GM23338 (cell line): ENCODE measurements around the gene LPO. TPM values are rescaled to one million over a fixed set of nuclear protein-coding genes. Genes with fewer than 3 reads are reported as not detected.

ENCODE experiments used
- ATAC-seq: fragments of 200-7000 bp; cut with Tn5 transposase; 3 replicates; pipeline ENCODE4 v1.9.1; 2020
- DNase-seq: peaks from one replicate; pipeline ENCODE4 v3.0.0-alpha.2; 2015; ENCODE audit warnings: low spot score
- H2AFZ ChIP-seq: fragments of 200-600 bp; sonication (generic); 2 replicates; pipeline ENCODE4 v1.8.0; 2016; ENCODE audit warnings: antibody characterized with exemption, mild to moderate bottlenecking, moderate library complexity
- H3F3A ChIP-seq: fragments of 200-600 bp; sonication (generic); replicated peaks from 2 replicates; pipeline ENCODE4 v1.8.0; 2017; ENCODE audit warnings: antibody characterized with exemption, mixed run types, low read depth
- H3K27ac ChIP-seq: fragments of 200-600 bp; sonication (generic); 2 replicates; pipeline ENCODE4 v1.6.1; 2016; ENCODE audit warnings: low read depth
- H3K27me3 ChIP-seq: fragments of 200-600 bp; sonication (generic); 2 replicates; pipeline ENCODE4 v1.8.0; 2016; ENCODE audit warnings: mild to moderate bottlenecking, mixed run types, moderate library complexity; ENCODE audit not compliant: insufficient read depth
- H3K36me3 ChIP-seq: fragments of 200-600 bp; sonication (generic); 2 replicates; pipeline ENCODE4 v1.8.0; 2016; ENCODE audit warnings: mild to moderate bottlenecking; ENCODE audit not compliant: insufficient read depth
- H3K4me1 ChIP-seq: fragments of 200-600 bp; sonication (generic); 2 replicates; pipeline ENCODE4 v1.8.0; 2016; ENCODE audit warnings: mild to moderate bottlenecking, moderate library complexity; ENCODE audit not compliant: insufficient read depth
- H3K4me2 ChIP-seq: fragments of 200-600 bp; sonication (generic); 2 replicates; pipeline ENCODE4 v1.7.1; 2017; ENCODE audit warnings: mixed run types
- H3K4me3 ChIP-seq: fragments of 200-600 bp; sonication (generic); 2 replicates; pipeline ENCODE4 v1.6.1; 2016; ENCODE audit warnings: mixed run types
- H3K79me2 ChIP-seq: fragments of 200-600 bp; sonication (generic); replicated peaks from 2 replicates; pipeline ENCODE4 v1.8.0; 2017; ENCODE audit warnings: mild to moderate bottlenecking; ENCODE audit not compliant: insufficient read depth
- H3K9me2 ChIP-seq: fragments of 200-600 bp; sonication (generic); 2 replicates; pipeline ENCODE4 v1.8.0; 2017; ENCODE audit not compliant: insufficient read depth
- H4K20me1 ChIP-seq: fragments of 200-600 bp; sonication (generic); replicated peaks from 2 replicates; pipeline ENCODE4 v1.8.0; 2017; ENCODE audit warnings: mild to moderate bottlenecking; ENCODE audit not compliant: insufficient read depth
- H3K27ac Mint-ChIP-seq: 2 replicates; pipeline ENCODE4 v1.8.0; 2020; ENCODE audit warnings: inconsistent platforms, mild to moderate bottlenecking, moderate library complexity, mixed read lengths
- H3K27me3 Mint-ChIP-seq: 3 replicates; pipeline ENCODE4 v1.8.0; 2022; ENCODE audit warnings: low read depth, mild to moderate bottlenecking, moderate library complexity, mixed read lengths, inconsistent platforms; ENCODE audit not compliant: insufficient read depth, poor library complexity
- H3K36me3 Mint-ChIP-seq: 3 replicates; pipeline ENCODE4 v1.8.0; 2021; ENCODE audit warnings: low read depth, mild to moderate bottlenecking, inconsistent platforms, moderate library complexity, mixed read lengths
- H3K4me1 Mint-ChIP-seq: 3 replicates; pipeline ENCODE4 v1.8.0; 2020; ENCODE audit warnings: mild to moderate bottlenecking, inconsistent platforms, mixed read lengths
- H3K4me3 Mint-ChIP-seq: 3 replicates; pipeline ENCODE4 v1.8.0; 2021; ENCODE audit warnings: moderate library complexity, mild to moderate bottlenecking, inconsistent platforms, mixed read lengths
- H3K9me3 Mint-ChIP-seq: 3 replicates; pipeline ENCODE4 v1.8.0; 2020; ENCODE audit warnings: moderate library complexity, mild to moderate bottlenecking, inconsistent platforms, mixed read lengths
- CREB1 ChIP-seq: fragments of 250-450 bp; sonication (Bioruptor Pico); IDR thresholded peaks from 2 replicates; pipeline ENCODE4 v1.5.0; 2020; ENCODE audit warnings: low read depth, mild to moderate bottlenecking, moderate library complexity
- EZH2phosphoT487 ChIP-seq: fragments of 200-600 bp; sonication (generic); IDR thresholded peaks from one replicate; pipeline ENCODE4 v1.8.1; 2018; ENCODE audit warnings: antibody characterized with exemption; ENCODE audit not compliant: unreplicated experiment
- JUNB ChIP-seq: IDR thresholded peaks from one replicate; pipeline ENCODE4 v1.6.1; 2016; ENCODE audit warnings: antibody characterized with exemption; ENCODE audit not compliant: unreplicated experiment
- NANOG ChIP-seq: IDR thresholded peaks from 2 replicates; pipeline ENCODE4 v1.6.1; 2016; ENCODE audit warnings: antibody characterized with exemption, borderline replicate concordance
- ZNF331 ChIP-seq: fragments of 250-450 bp; sonication (Bioruptor Pico); IDR thresholded peaks from 2 replicates; pipeline ENCODE4 v1.5.0; 2020; ENCODE audit warnings: low read depth, mild to moderate bottlenecking, moderate library complexity
- polyA plus RNA-seq: library from polyadenylated mRNA; unstranded; fragments of >200 nt; fragmentation: Nextera tagmentation; extraction: Ambion mirVana; gene quantifications from 2 replicates; pipeline ENCODE4 v1.2.1, GENCODE V29; 2016
- total RNA-seq: library from RNA; depleted of rRNA; stranded (reverse); fragments of >200 nt; shearing (Covaris generic); gene quantifications from 2 replicates; pipeline ENCODE4 v1.2.3, GENCODE V29; 2014
- TF ChIP-seq, protein P1 (sequence below): fragments of 250-450 bp; sonication (Bioruptor Pico); IDR thresholded peaks from 2 replicates; pipeline ENCODE4 v1.5.0; 2020; ENCODE audit warnings: mild to moderate bottlenecking, moderate library complexity
- TF ChIP-seq, protein P2 (sequence below): IDR thresholded peaks from one replicate; pipeline ENCODE4 v1.6.1; 2018; ENCODE audit warnings: antibody characterized with exemption; ENCODE audit not compliant: unreplicated experiment

Gene LPO
- total and polyA plus RNA-seq, 2 experiments from 2014 or later, result 0.13 to 0.35 TPM

DNA sequence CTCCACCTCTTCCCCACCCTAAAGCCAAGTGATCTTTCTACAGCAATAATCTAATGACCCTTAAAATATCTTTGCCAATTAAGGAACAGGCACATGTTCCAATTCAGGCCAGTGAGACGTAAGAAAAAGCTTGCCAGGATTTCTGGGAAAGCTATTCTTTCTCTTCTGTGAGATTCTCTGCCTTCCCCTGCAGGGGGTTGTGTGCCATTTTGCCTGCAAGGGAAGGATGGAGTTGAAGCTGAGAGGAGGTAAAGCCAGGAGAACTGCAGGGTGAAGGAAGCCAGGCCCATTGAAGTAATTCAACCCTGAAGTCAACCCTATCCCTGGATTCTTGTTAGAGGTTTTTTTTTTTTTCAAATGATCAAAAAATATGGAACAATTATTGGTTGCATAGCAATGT lies 9.0 kb upstream of the LPO start (continued):
- TF ChIP-seq, protein P1, sequence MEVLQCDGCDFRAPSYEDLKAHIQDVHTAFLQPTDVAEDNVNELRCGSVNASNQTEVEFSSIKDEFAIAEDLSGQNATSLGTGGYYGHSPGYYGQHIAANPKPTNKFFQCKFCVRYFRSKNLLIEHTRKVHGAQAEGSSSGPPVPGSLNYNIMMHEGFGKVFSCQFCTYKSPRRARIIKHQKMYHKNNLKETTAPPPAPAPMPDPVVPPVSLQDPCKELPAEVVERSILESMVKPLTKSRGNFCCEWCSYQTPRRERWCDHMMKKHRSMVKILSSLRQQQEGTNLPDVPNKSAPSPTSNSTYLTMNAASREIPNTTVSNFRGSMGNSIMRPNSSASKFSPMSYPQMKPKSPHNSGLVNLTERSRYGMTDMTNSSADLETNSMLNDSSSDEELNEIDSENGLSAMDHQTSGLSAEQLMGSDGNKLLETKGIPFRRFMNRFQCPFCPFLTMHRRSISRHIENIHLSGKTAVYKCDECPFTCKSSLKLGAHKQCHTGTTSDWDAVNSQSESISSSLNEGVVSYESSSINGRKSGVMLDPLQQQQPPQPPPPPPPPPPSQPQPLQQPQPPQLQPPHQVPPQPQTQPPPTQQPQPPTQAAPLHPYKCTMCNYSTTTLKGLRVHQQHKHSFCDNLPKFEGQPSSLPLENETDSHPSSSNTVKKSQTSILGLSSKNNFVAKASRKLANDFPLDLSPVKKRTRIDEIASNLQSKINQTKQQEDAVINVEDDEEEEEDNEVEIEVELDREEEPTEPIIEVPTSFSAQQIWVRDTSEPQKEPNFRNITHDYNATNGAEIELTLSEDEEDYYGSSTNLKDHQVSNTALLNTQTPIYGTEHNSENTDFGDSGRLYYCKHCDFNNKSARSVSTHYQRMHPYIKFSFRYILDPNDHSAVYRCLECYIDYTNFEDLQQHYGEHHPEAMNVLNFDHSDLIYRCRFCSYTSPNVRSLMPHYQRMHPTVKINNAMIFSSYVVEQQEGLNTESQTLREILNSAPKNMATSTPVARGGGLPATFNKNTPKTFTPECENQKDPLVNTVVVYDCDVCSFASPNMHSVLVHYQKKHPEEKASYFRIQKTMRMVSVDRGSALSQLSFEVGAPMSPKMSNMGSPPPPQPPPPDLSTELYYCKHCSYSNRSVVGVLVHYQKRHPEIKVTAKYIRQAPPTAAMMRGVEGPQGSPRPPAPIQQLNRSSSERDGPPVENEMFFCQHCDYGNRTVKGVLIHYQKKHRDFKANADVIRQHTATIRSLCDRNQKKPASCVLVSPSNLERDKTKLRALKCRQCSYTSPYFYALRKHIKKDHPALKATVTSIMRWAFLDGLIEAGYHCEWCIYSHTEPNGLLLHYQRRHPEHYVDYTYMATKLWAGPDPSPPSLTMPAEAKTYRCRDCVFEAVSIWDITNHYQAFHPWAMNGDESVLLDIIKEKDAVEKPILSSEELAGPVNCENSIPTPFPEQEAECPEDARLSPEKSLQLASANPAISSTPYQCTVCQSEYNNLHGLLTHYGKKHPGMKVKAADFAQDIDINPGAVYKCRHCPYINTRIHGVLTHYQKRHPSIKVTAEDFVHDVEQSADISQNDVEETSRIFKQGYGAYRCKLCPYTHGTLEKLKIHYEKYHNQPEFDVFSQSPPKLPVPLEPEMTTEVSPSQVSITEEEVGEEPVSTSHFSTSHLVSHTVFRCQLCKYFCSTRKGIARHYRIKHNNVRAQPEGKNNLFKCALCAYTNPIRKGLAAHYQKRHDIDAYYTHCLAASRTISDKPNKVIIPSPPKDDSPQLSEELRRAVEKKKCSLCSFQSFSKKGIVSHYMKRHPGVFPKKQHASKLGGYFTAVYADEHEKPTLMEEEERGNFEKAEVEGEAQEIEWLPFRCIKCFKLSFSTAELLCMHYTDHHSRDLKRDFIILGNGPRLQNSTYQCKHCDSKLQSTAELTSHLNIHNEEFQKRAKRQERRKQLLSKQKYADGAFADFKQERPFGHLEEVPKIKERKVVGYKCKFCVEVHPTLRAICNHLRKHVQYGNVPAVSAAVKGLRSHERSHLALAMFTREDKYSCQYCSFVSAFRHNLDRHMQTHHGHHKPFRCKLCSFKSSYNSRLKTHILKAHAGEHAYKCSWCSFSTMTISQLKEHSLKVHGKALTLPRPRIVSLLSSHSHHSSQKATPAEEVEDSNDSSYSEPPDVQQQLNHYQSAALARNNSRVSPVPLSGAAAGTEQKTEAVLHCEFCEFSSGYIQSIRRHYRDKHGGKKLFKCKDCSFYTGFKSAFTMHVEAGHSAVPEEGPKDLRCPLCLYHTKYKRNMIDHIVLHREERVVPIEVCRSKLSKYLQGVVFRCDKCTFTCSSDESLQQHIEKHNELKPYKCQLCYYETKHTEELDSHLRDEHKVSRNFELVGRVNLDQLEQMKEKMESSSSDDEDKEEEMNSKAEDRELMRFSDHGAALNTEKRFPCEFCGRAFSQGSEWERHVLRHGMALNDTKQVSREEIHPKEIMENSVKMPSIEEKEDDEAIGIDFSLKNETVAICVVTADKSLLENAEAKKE, result no peak
- no peak for TF ChIP-seq ZNF331 (CRISPR knock-in tag)
- no peak for TF ChIP-seq JUNB
- no peak for TF ChIP-seq NANOG

DNA sequence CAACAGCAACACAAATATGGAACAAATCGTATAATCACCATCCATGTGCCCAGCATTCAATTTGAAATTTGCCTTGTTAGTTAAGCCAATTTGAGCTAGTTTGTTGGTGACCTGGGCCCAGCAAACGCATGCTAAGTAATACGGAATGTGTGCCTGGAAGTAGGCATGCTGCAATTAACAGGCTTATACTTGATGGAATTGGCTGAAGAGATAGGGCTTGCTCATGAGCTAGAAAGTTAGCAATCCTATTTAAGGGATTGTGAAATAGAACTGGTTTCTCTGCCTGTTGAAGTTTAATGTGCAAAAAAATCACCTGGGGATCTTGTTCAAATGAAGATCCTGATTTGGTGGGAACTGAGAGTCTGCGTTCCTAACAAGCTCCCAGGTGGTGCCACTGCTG lies 8.5 kb upstream of the LPO start:
- H3K27me3 Mint-ChIP-seq, result no peaks in the 10 kb centered on the region
- TF ChIP-seq EZH2phosphoT487 (no peak), ZNF331 (CRISPR knock-in tag) (no peak), CREB1 (CRISPR knock-in tag) (no peak), JUNB (no peak), NANOG (no peak)
- TF ChIP-seq, protein P2, sequence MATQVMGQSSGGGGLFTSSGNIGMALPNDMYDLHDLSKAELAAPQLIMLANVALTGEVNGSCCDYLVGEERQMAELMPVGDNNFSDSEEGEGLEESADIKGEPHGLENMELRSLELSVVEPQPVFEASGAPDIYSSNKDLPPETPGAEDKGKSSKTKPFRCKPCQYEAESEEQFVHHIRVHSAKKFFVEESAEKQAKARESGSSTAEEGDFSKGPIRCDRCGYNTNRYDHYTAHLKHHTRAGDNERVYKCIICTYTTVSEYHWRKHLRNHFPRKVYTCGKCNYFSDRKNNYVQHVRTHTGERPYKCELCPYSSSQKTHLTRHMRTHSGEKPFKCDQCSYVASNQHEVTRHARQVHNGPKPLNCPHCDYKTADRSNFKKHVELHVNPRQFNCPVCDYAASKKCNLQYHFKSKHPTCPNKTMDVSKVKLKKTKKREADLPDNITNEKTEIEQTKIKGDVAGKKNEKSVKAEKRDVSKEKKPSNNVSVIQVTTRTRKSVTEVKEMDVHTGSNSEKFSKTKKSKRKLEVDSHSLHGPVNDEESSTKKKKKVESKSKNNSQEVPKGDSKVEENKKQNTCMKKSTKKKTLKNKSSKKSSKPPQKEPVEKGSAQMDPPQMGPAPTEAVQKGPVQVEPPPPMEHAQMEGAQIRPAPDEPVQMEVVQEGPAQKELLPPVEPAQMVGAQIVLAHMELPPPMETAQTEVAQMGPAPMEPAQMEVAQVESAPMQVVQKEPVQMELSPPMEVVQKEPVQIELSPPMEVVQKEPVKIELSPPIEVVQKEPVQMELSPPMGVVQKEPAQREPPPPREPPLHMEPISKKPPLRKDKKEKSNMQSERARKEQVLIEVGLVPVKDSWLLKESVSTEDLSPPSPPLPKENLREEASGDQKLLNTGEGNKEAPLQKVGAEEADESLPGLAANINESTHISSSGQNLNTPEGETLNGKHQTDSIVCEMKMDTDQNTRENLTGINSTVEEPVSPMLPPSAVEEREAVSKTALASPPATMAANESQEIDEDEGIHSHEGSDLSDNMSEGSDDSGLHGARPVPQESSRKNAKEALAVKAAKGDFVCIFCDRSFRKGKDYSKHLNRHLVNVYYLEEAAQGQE, result no peak

More for the DNA sequence above, 8.5 kb upstream of the LPO start:
- Mint-ChIP-seq H3K36me3 (no peaks in the 10 kb centered on the region), H3K4me3 (no peak overlapping the region), H3K9me3 (peaks cover 4% of the 10 kb centered on the region; the same call in 2 of the 3 replicates), H3K27ac (no peak overlapping the region), H3K4me1 (peaks cover 10% of the 10 kb centered on the region)
- H3K27ac ChIP-seq, result no peak overlapping the region
- peaks cover 3% of the 10 kb centered on the region; the same call in 1 of the 2 replicates for H3K4me1 ChIP-seq
- DNase-seq (no peak), ATAC-seq (no peak)
- no peaks in the 10 kb centered on the region for H3F3A ChIP-seq
- no peaks in the 10 kb centered on the region for H4K20me1 ChIP-seq
- H3K36me3 ChIP-seq, result no peaks in the 10 kb centered on the region
- H3K9me2 ChIP-seq, result 0 out of 2 replicates have a peak, but pooled peaks cover 6% of the 10 kb centered on the region
- H3K79me2 ChIP-seq, result no peaks in the 10 kb centered on the region
- H3K27me3 ChIP-seq, result peaks cover 18% of the 10 kb centered on the region; the same call in 1 of the 2 replicates
- H2AFZ ChIP-seq, result no peak overlapping the region
- no peak overlapping the region for H3K4me3 ChIP-seq
- no peak overlapping the region for H3K4me2 ChIP-seq
